ENCODE data around the gene CCR6.

CCR6 gene

GRCh38 chr6:167097770-167098169 is 25.1 kb upstream of the CCR6 start:
- in situ Hi-C loops (cut with MboI; ENCODE audit: low sequenced_read_pairs), result no loop called here

GRCh38 chr6:167098825-167099225 is 24.1 kb upstream of the CCR6 start:
- in situ Hi-C loops (cut with MboI; ENCODE audit: low sequenced_read_pairs), result no loop called here

- in situ Hi-C loops (cut with MboI; ENCODE audit: low sequenced_read_pairs), result no loop called here
Measured at GRCh38 chr6:167099707-167100106, 23.2 kb upstream of the CCR6 start.

GRCh38 chr6:167100241-167100674 is 22.6 kb upstream of the CCR6 start:
- in situ Hi-C loops (cut with MboI; ENCODE audit: low sequenced_read_pairs), result no loop called here

- in situ Hi-C loops (cut with MboI; ENCODE audit: low sequenced_read_pairs), result no loop called here
Measured at GRCh38 chr6:167102318-167102717, 20.6 kb upstream of the CCR6 start.

GRCh38 chr6:167103041-167103891 is 19.6 kb upstream of the CCR6 start:
- in situ Hi-C loops (cut with MboI; ENCODE audit: low sequenced_read_pairs), result no loop called here

GRCh38 chr6:167104388-167104787 is 18.5 kb upstream of the CCR6 start:
- in situ Hi-C loops (cut with MboI; ENCODE audit: low sequenced_read_pairs), result no loop called here

- in situ Hi-C loops (cut with MboI; ENCODE audit: low sequenced_read_pairs), result no loop called here
Measured at GRCh38 chr6:167105060-167105459, 17.8 kb upstream of the CCR6 start.

GRCh38 chr6:167106406-167106805 is 16.5 kb upstream of the CCR6 start:
- in situ Hi-C loops (cut with MboI; ENCODE audit: low sequenced_read_pairs), result no loop called here

GRCh38 chr6:167107787-167108186 is 15.1 kb upstream of the CCR6 start:
- in situ Hi-C loops (cut with MboI; ENCODE audit: low sequenced_read_pairs), result no loop called here

- in situ Hi-C loops (cut with MboI; ENCODE audit: low sequenced_read_pairs), result no loop called here
Measured at GRCh38 chr6:167108278-167108677, 14.6 kb upstream of the CCR6 start.

- in situ Hi-C loops (cut with MboI; ENCODE audit: low sequenced_read_pairs), result no loop called here
Measured at GRCh38 chr6:167109651-167110050, 13.2 kb upstream of the CCR6 start.

GRCh38 chr6:167111597-167111996 is 11.3 kb upstream of the CCR6 start:
- in situ Hi-C loops (cut with MboI; ENCODE audit: low sequenced_read_pairs), result no loop called here

- in situ Hi-C loops (cut with MboI; ENCODE audit: low sequenced_read_pairs), result no loop called here
Measured at GRCh38 chr6:167112421-167112820, 10.5 kb upstream of the CCR6 start.

GRCh38 chr6:167113047-167113754 is 9.7 kb upstream of the CCR6 start:
- in situ Hi-C loops (cut with MboI; ENCODE audit: low sequenced_read_pairs), result no loop called here

GRCh38 chr6:167113935-167114910 is 8.7 kb upstream of the CCR6 start:
- in situ Hi-C loops (cut with MboI; ENCODE audit: low sequenced_read_pairs), result no loop called here

- in situ Hi-C loops (cut with MboI; ENCODE audit: low sequenced_read_pairs), result no loop called here
Measured at GRCh38 chr6:167115054-167115453, 7.8 kb upstream of the CCR6 start.

GRCh38 chr6:167116109-167116837 is 6.6 kb upstream of the CCR6 start:
- in situ Hi-C loops (cut with MboI; ENCODE audit: low sequenced_read_pairs), result no loop called here

- in situ Hi-C loops (cut with MboI; ENCODE audit: low sequenced_read_pairs), result no loop called here
Measured at GRCh38 chr6:167116838-167117228, 6.1 kb upstream of the CCR6 start.

GRCh38 chr6:167118006-167118405 is 4.9 kb upstream of the CCR6 start:
- in situ Hi-C loops (cut with MboI; ENCODE audit: low sequenced_read_pairs), result no loop called here
